Activated CD4-positive, alpha-beta T cell treated with anti-CD3 and anti-CD28 coated beads for 24 hours (primary cell): ENCODE measurements around the gene HIBADH.

Source experiments
- DNase-seq, 2 donors: peaks; one replicate each; pipeline ENCODE4 v3.0.0-alpha.2; 2020; ENCODE audit warnings: low read depth in 2 of 2

HIBADH gene

GRCh38 chr7:27662490-27663205 lies at the start of gene HIBADH:
HIBADH (minus strand) TSS chr7:27662883; CDS start chr7:27662788, 95 bp downstream.
- DNase-seq: peak; percentile 84 to 89

DNA sequence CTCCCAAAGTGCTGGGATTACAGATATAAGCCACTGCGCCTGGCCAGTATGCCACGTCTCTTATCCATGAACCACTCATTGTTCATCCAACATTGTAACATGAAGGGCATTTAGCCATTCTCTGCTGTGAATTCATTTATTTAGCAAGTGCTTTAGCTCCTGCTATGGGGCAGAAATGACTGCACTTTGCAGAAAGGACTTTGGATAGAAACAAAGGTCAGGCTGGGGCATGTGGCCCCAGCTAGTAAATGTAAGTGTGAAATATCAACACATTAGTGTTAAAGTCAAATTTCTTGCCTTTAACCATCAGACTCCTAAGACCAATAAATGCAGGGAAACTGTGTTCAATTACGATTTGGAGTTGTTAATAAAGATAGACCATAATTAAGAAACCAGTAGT lies 49.5 kb upstream of the HIBADH start:
- no peak for DNase-seq

DNA sequence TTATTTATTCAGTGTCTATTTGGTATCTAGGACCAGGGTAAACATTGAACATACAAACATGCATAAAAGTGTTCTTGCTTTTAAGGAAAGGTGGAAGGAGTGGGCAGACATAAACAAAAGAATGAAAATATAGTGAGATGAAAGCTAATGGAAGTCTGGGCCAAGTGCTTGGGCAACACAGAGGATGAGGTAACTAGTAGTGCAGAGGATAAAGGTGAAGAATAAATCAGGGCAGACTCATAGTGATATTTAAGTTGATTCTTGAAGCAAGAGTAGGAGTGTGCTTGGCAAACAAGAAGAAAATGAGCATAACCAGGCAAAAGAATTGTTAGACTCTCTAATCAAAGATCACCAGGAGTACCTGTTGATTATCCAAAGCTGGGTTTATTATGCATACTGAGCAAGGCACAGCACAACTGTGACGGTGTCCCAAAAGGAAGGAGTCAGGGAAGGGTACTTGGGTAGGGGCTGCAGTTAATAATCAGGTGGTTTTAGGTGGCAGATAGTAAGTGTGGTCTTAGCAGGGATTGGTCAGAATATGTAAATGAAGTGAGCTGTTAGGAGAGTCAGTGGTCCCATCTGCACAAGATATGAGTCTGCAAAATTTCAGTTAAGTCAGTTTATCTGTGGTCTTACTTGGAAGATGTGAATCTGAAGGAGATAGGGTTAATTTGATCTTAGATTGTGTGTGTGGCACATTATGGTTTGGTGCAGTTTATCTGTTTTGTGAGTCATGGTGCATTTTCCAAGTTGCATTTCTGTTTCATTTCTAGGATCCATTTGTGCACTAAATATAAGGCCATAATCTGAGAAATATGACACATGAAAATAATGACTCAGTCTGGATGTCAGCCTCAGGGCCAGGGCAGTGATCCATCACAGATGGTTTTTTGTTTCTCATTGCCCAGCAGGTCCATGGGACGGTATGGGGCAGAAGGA lies 46.7 kb upstream of the HIBADH start:
- no peak for DNase-seq

- no peak for DNase-seq
These were observed 45.8 kb upstream of the HIBADH start for GRCh38 chr7:27708485-27708884.

- DNase-seq: no peak
These were observed 42.5 kb upstream of the HIBADH start for GRCh38 chr7:27705200-27705594.

GRCh38 chr7:27704422-27705199 lies 41.9 kb upstream of the HIBADH start:
- DNase-seq: no peak

DNA sequence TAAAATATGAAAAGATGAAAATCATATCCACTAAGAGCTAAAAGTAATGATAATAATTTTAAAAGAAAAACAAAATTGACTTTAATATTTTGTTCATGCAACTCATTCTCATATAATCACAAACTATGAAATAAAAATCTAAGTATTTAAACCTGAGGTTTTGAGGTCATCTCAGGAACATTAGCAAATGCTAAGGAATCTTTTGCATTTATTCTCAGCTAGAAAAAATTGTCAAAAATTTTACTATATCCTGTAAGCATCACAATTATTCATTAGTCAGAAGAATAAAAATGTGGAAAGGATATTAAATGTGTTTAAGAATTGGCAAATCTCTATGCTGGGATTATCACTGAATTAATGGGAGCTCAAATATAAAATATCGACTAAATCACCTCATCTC lies 40.5 kb upstream of the HIBADH start:
- DNase-seq: no peak

GRCh38 chr7:27700501-27700900 lies 37.8 kb upstream of the HIBADH start:
- DNase-seq: no peak

DNA sequence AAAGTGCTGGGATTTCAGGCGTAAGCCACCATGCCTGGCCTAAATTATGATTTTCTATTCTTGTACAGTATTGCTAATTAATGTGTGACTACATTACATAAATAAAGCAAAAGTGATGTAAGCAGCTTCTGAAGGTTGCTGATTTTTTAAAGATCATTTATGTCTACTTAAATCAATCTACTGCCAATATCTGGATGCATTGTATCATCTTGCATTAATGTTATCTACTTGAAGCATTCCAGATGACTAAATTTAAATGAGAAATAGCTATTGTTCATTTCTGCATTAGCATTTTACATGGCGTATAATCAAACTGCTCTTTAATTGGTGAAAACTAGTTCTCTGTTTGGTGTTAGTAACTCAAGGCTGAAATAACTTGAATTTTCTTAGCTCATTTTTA lies 37.1 kb upstream of the HIBADH start:
- no peak for DNase-seq

DNA sequence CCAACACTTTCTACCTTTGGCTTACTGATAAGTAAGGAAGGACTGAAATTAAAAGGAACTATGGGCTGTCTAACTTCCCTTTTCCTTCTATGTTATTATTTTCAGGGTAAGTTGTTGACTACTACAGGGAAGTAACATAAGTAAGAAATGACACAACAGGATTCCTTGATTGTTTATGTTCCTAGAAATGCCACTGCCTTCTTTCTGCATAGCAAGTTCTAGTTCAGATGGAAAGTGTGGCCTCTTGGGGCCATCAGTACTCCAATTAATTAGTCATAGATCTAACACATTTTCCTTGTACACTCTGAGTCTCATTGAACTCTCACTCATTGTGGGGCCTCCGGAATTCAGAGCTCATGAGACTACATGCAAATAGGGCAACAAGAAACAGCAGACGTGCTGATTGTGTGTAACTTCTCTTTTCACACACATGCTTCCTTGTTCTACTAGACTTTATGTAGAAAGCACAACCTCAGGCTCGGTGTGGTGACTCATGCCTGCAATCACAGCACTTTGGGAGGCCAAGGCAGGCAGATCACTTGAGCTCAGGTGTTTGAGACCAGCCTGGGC lies 35.3 kb upstream of the HIBADH start:
- no peak for DNase-seq

- no peak for DNase-seq
These were observed 32.4 kb upstream of the HIBADH start for GRCh38 chr7:27695096-27695495.

- DNase-seq: no peak
These were observed 31.1 kb upstream of the HIBADH start for GRCh38 chr7:27693794-27694193.

GRCh38 chr7:27690649-27691048 lies 28.0 kb upstream of the HIBADH start:
- no peak for DNase-seq

- DNase-seq: peak in 1 of 2 donors; percentile 5
These were observed 27.0 kb upstream of the HIBADH start for GRCh38 chr7:27689591-27690164.

- no peak for DNase-seq
These were observed 26.5 kb upstream of the HIBADH start for GRCh38 chr7:27689150-27689549.

DNA sequence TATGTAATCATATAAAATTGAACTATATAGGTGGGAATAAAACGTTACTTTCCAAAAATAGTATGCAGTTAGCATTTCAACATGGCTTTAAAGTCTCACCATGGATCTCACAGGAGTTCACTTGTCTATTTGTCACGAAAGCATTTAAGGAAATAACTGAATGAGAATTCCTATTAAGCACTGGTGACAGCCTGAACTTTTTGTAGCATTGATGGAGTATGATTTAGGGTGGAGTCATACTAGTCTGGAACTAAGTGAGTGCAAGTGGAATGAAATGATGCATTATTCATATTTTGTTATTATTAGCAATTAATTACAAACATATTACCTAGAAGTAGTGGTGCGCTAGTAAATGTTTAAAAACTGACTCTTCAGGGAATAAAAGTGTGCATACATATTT lies 26.0 kb upstream of the HIBADH start:
- DNase-seq: no peak

GRCh38 chr7:27688056-27688455 lies 25.4 kb upstream of the HIBADH start:
- DNase-seq: no peak

DNA sequence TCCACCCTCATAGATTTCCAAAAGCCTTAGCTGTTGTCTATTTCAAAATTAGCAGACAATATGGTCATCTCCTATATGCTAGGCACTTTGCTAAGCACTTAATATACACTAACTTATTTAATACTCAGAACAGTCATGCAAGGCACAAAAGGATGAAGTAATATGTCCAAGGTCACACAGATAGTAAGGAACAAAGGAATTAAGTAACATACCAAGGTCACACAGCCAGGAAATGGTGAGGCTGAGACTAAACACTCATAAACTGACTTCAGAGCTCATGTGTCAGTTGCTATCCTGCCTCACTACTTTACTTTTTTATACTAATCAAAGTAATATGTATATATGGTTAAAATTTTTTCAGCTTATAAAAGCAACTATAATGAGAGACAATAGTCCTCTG lies 23.6 kb upstream of the HIBADH start:
- DNase-seq: no peak

- DNase-seq: no peak
These were observed 23.2 kb upstream of the HIBADH start for GRCh38 chr7:27685893-27686292.

- DNase-seq: no peak
These were observed 22.5 kb upstream of the HIBADH start for GRCh38 chr7:27685209-27685608.

DNA sequence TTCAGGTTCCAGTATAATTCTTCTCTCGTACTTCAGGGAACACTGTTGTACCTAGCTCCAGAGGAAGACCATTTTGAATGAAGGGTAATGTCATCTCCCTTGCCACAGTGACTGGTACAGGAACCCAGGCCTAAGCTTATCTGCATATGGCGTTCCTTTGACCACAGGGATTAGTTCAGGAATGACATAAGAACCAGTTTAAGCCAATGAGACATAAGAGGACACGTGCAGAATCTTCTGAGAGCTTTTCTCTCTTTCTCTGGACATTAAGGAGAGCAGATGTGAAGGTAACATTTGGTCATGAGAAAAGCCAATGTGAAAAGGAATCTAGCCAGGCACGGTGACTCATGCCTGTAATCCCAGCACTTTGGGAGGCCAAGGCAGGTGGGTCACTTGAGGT lies 21.8 kb upstream of the HIBADH start:
- no peak for DNase-seq

DNA sequence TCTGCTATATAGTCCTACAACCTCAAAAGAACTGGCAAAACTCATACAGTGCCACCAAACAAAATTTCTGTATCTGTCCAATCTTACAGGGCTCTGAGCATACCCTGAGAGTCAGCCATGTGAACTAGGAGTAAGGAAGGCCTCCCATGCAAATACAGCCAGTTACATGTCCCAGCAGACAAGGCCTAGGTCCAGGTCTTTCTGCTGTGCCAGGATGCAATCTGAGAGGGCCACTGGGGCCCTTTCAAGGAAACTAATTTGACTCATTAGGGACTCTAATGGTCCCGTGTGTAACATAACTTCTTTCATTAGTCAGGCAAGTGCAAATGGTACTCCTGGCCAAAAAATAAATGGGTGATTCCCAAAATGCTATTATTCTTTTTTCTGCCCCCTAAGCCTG lies 17.9 kb upstream of the HIBADH start:
- DNase-seq: no peak
